Measurements from ENCODE around the gene CAMLG. TPM values are rescaled to one million over a fixed set of nuclear protein-coding genes. Genes with fewer than 3 reads are reported as not detected.

The CAMLG gene
- polyA plus RNA-seq, 10 donors: 44.1 to 58.9 (median 55.4) TPM

DNA sequence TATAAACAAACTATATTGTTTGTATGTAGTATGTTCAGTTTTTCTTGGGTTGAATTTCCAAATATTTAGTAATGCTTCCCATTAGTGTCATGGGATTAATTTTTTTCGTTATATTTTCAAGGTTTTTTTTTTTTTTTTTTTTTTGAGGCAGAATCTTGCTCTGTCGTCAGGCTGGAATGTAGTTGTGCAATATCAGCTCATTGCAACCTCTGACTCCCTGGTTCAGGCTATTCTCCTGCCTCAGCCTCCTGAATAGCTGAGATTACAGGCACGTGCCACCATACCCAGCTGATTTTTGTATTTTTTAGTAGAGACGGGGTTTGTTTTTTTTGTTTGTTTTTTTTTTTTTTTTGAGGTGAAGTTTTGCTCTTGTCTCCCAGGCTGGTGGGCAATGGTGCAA is 30.9 kb downstream of the CAMLG start:
- DNase-seq: no peak

DNA sequence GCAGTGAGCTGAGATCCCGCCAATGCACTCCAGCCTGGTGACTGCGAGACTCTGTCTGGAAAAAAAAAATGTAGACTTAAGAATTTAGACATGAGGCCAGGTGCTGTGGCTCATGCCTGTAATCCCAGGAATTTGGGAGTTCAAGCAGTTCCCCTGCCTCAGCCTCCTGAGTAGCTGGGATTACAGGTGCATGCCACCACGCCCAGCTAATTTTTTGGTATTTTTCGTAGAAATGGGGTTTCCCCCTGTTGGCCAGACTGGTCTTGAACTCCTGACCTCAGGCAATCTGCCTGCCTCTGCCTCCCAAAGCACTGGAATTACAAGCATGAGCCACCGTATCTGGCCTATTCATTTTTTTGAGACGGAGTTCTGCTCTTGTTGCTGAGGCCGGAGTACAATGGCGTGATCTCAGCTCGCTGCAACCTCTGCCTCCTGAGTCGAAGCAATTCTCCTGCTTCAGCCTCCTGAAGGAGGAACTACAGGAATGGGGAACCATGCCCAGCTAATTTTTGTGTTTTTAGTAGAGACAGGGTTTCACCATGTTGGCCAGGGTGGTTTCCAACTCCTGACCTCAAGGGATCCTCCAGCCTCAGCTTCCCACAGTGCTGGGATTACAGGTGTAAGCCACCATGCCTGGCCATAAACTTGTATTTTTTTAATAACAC is 34.2 kb downstream of the CAMLG start:
- DNase-seq: no peak

DNA sequence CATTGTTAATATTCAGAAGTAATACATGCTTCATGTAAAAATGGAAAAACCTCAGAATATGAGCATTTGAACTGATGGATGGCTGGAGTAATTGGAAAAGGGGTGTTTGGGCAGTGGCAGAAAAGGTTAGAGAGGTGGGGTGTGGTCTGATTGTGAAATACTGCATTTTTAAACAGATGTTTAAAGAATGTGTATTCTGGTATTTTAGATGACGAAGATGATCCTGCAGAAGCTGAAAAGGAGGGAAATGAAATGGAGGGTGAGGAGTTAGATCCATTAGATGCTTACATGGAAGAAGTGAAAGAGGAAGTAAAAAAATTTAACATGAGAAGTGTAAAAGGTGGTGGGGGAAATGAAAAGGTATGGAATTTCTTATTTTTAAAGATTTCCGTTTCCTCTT is 39.0 kb downstream of the CAMLG start:
- no peak for DNase-seq

DNA sequence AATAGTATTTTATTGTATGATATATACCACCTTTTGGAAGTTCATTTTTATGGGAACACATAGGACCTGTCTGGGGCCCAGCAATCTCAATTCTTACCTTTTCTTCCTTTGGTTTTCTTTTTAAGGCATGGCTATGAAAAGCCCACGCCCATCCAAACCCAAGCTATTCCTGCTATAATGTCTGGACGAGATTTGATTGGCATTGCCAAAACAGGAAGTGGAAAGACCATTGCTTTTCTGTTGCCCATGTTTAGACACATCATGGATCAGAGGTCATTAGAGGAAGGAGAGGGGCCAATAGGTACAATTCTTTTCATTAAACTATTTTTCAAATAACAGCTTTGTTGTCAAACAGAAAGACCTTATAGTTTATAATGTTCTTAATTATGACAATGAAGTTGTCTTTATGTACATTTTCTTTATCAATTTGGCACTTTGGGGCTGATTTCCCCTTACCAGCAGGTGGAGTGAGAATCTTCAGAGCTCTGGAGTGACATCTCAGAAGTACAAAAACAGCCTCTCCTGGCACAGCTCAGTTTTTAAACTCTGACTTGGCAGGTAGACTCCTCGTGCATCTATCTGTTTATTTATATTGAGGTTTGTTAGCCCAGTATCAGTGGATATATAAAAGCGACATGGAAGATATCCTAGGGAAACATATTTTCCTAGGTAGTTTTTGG is 46.0 kb downstream of the CAMLG start:
- DNase-seq: no peak

DNA sequence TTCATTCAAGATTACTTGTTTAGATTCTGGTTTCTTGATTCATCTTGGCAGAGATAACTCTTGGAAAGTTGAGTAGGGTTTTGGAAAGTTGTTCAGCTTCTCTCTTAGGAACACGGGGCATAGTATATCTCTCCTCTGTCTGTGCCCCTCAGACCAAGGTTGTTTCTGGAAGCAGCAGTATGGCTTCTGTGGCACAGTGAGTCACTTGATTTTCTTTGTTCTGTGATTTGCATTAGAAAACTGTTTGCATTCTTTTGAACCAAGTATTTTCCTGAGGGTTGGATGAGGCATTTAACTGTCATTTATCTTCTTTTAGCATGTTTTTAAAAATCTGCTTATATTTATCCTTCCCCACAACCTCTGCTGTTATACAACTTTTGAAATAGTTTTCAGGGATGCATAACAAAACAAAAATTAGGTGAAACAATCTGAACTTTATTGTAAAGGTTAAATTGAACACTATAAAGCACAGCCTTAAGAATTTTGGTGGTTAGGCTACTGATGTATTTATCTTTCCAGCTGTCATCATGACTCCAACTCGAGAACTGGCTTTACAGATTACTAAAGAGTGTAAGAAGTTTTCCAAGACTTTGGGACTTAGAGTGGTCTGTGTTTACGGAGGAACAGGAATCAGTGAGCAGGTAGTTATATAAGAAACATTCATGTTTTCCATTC is 46.7 kb downstream of the CAMLG start:
- DNase-seq: no peak

DNA sequence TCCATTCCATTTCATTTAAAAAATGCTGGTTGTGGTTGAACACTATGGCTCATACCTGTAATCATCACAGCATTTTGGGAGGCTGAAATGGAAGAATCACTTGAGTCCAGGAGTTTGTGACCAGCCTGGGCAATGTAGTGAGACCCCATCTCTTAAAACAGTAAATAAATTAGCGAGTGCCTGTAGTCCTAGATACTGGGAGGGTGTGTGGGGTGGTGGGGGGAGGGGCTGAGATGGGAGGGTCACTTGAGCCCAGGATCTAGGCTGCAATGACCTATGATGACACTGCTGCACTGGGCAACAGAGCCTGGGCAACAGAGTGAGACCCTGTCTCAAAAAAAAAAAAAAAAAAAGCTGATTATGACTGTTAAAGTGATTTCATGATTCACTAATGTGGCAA is 49.3 kb downstream of the CAMLG start:
- no peak for DNase-seq

DNA sequence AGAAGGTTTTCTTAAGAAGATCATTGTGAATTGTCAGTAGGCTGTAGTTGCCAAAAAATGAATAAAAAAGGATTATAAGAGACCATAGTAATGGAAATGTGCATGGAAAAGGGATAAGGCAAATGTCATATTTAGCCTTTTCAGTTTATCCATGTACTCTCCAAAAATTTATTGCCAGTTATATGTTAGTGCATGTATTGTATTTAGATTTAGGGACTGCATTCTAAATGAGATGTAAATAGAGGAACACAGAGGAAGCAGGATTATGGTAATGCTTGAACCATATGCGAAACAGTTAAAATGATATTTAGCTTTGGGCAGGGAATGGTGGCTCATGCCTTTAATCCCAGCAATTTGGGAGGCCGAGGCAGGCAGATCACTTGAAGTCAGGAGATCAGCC is 53.2 kb downstream of the CAMLG start:
- no peak for DNase-seq

DNA sequence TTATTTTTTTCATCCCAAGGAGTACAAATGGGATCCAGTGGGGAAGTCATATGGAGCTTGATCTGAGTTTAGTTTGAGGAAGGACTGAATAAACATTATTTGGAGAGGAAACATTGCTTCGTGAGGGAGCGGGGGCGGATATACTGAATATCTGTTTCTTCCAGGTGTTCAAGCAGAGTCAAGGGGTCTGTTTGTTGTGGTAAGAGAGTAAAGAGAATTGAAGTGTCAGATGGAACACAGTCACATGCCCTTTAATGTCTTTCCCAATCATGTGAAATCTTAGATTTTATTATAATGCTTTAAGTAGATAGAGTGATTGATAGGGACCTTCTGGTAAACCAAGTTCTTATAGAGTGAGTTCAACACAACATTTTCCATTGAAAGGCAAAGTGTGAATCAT is 53.9 kb downstream of the CAMLG start:
- DNase-seq: no peak

DNA sequence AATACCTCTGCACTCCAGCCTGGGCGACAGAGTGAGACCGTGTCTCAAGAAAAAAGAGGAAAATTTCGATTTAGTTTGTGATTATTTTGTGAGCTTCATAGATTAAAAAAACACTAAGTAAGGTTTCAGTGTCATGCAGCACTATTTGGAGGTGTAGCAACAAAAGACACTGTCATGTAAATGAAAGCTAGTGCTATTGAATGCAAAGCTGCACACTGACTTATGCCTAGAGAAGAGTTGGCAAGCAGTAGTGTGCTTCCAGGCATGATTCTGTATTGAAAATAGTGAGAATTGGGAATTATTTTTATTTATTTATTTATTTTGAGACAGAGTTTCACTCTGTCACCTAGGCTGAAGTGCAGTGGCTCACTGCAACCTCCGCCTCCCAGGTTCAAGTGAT is 54.8 kb downstream of the CAMLG start:
- DNase-seq: no peak

DNA sequence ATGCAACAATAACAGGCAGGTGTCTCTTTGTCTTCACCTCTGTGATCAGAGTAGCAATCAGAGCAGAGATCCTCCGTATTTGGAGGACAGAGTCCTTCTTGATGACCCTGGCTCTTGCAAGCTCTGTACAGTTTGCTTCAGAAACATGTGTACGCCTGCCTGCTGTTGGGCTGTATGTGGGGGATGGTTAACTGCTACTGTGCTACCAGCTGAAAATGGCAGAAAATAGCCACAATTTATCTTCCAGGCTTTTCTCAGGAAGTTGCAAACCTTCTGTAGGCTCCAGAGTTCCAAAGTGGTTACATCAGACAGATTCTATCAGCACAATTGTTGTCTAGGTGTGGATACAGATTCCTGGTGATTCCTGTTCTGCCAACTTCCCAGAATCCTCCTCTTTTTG is 55.7 kb downstream of the CAMLG start:
- DNase-seq: no peak

DNA sequence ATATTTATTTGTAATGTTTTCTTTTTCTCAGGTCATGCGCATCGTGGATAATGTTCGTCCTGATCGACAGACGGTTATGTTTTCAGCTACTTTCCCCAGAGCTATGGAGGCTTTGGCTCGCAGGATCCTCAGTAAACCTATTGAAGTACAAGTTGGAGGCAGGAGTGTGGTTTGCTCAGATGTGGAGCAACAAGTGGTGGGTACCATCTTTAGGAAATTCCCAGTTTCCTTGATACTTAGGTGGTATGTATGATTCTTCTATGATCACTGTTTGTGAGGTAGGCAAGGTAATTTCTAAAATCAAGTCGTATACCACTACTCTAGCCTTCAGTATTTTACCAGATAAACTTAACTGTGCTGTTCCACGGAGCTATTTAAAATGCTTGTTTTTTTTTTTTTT is 56.5 kb downstream of the CAMLG start:
- no peak for DNase-seq

DNA sequence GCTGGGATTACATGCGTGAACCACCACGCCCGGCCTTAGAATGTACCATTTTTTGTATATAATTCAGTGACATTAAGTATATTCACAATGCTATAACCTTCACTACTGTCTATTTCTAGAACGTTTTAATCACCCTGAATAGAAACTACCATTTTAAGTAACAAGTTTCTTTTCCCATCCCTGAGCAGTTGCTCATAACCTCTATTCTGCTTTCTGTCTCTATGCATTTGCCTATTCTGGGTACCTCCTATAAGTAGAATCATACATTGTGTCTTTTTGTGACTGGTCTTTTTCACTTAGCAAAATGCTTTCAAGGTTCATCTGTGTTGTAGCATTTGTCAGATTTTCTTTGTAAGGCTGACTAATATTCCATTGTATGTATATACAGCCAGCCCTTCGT is 60.1 kb downstream of the CAMLG start:
- DNase-seq: no peak

Other genes starting within 250 kb of the CAMLG start
- gene JADE2, start 212.9 kb upstream of the CAMLG start, polyA plus RNA-seq (ENCODE audit: insufficient read length in 10 of 10): 1 to 10 TPM in 8 of 10 donors, under 1 TPM in 2; 0.70 to 3.9 (median 1.5) TPM
- 10 to 100 TPM; 26.5 to 48.1 (median 34.7) TPM for gene SAR1B, start 105.7 kb upstream of the CAMLG start, polyA plus RNA-seq (ENCODE audit: insufficient read length in 10 of 10)
- 10 to 100 TPM; 16.5 to 26.0 (median 21.5) TPM for gene SEC24A, start 89.8 kb upstream of the CAMLG start, polyA plus RNA-seq (ENCODE audit: insufficient read length in 10 of 10)
- 10 to 100 TPM; 42.8 to 66.9 (median 54.8) TPM for gene DDX46, start 20.2 kb downstream of the CAMLG start, polyA plus RNA-seq (ENCODE audit: insufficient read length in 10 of 10)
- 10 to 100 TPM; 53.0 to 87.4 (median 70.8) TPM for gene C5orf24, start 107.4 kb downstream of the CAMLG start, polyA plus RNA-seq (ENCODE audit: insufficient read length in 10 of 10)
- gene TXNDC15, start 135.8 kb downstream of the CAMLG start, polyA plus RNA-seq (ENCODE audit: insufficient read length in 10 of 10): 100 to 1,000 TPM in 1 of 10 donors, 10 to 100 TPM in 9; 65.3 to 110 (median 81.3) TPM
- 10 to 100 TPM in 3 of 10 donors, 1 to 10 TPM in 7; 6.5 to 13.8 (median 8.6) TPM for gene PCBD2, start 166.6 kb downstream of the CAMLG start, polyA plus RNA-seq (ENCODE audit: insufficient read length in 10 of 10)
- gene CATSPER3, start 229.4 kb downstream of the CAMLG start, polyA plus RNA-seq (ENCODE audit: insufficient read length in 10 of 10): 1 to 10 TPM in 1 of 10 donors, under 1 TPM in 9; 0.24 to 1.2 (median 0.51) TPM